ENCODE results near the gene ZNRF3.

- TF ChIP-seq CTCF (optimal IDR thresholded peaks at IDR 0.05 in 1 of 3, IDR thresholded peaks at IDR 0.05 in 1 of 3, conservative IDR thresholded peaks at IDR 0.05 in 1 of 3; ENCODE audit: extremely low read depth in 1 of 3, insufficient read depth in 2 of 3, low read length in 3 of 3) (no peak), EZH2 (IDR thresholded peaks at IDR 0.05; ENCODE audit: low read length) (no peak)
These were observed 50.7 kb downstream of the ZNRF3 start for GRCh38 chr22:28934026-28934425.
